Vagina (tissue), 2 donors: Measurements from ENCODE around the gene PTOV1. TPM values are rescaled to one million over a fixed set of nuclear protein-coding genes. Genes with fewer than 3 reads are reported as not detected.
A peak's percentile ranks its signal among the peaks of the same experiment; 100 is the strongest.
"Not testable (repeated sequence)": the region's sequence is repeated elsewhere in the genome, so short reads cannot be mapped to it uniquely, and the experiment has no call there.

Experiments used
- DNase-seq, 2 donors: peaks; one replicate each; pipeline ENCODE4 v3.0.0-alpha.2; 2017; ENCODE audit errors: extremely low spot score in 2 of 2
- H3K27ac ChIP-seq: fragments of 200-600 bp; sonication (generic); one replicate; pipeline ENCODE4 v1.5.1; 2019
- H3K27me3 ChIP-seq: fragments of 200-600 bp; sonication (generic); one replicate; pipeline ENCODE4 v1.5.1; 2019
- H3K36me3 ChIP-seq, 2 donors: fragments of 200-600 bp; sonication (generic); one replicate each; pipeline ENCODE4 v1.5.1; 2017 to 2019
- H3K4me1 ChIP-seq: fragments of 200-600 bp; sonication (generic); one replicate; pipeline ENCODE4 v1.5.1; 2019
- H3K4me3 ChIP-seq, 2 donors: fragments of 200-600 bp; sonication (generic); 1 replicate in 1 of 2; 2 replicates in 1 of 2; pipeline ENCODE4 v1.5.1; 2016 to 2019
- H3K9me3 ChIP-seq: fragments of 200-600 bp; sonication (generic); one replicate; pipeline ENCODE4 v1.5.1; 2019
- POLR2A ChIP-seq, 2 donors: fragments of 450-650 bp; IDR thresholded peaks; one replicate each; pipeline ENCODE4 v1.6.1; 2017; ENCODE audit warnings: antibody characterized with exemption in 2 of 2, mild to moderate bottlenecking in 2 of 2, moderate library complexity in 2 of 2
- POLR2AphosphoS5 ChIP-seq, 2 donors: sonication (generic); formaldehyde crosslinking; IDR thresholded peaks; one replicate each; pipeline ENCODE4 v1.9.0; 2017; ENCODE audit warnings: antibody characterized with exemption in 2 of 2, mild to moderate bottlenecking in 2 of 2, low read depth in 1 of 2; ENCODE audit not compliant: insufficient read depth in 1 of 2
- intact Hi-C: fragments of 100-400 bp; cut with DNase I; formaldehyde crosslinking; loops from one replicate; pipeline ENCODE4 v1.15.1; 2023
- total RNA-seq: library from RNA; depleted of rRNA; stranded (reverse); fragments of >200 nt; gene quantifications from one replicate; pipeline ENCODE4 v1.2.3, GENCODE V29; 2016
- TF ChIP-seq, protein P1 (sequence below), 3 experiments: fragments of 450-650 bp in 2 of 3; fragments of 200-600 bp in 1 of 3; sonication (generic) in 1 of 3; IDR thresholded peaks; one replicate each; pipeline ENCODE4 v1.5.1; 2017 to 2019; ENCODE audit warnings: antibody characterized with exemption in 3 of 3, mild to moderate bottlenecking in 2 of 3, moderate library complexity in 2 of 3

The PTOV1 gene
- total RNA-seq, 1 donor from 2014 or later: 109 TPM

DNA sequence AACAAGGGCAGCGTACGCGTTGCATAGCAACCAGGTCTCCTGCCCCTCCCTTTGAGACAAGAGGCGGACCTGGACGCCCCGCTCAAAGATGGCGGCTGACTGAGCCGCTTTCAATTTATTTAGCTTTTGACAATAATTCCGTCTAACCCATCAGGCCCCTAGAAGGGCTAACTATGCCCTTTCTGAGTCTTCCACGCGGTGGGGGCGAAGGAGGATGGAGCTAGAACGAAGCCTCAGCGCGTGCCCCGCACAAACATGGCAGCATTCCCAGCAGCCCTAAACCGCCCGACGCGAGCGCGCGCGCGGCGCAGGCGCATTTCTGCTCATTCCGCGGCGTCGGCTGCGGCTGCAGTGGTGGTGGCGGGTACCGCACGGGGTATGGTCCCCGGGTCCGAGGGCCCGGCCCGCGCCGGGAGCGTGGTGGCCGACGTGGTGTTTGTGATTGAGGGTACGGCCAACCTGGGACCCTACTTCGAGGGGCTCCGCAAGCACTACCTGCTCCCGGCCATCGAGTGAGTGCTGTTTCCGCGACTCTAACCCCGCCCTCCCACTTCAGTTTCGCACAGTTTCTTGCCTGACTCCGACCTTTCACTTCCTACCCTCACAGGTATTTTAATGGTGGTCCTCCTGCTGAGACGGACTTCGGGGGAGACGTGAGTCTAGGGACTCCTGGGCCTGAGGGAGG lies 32.9 kb upstream of the PTOV1 start, which contains the start of gene MED25:
Gene MED25 (plus strand): TSS at position 326 of the 685 bp plus-strand sequence. CDS start 53 bp downstream, at position 379.
- peaks cover 28% of the 10 kb centered on the region for H3K4me1 ChIP-seq
- TF ChIP-seq POLR2A (IDR thresholded peaks at IDR 0.05): peak; percentile 9 to 51
- TF ChIP-seq, protein P1, sequence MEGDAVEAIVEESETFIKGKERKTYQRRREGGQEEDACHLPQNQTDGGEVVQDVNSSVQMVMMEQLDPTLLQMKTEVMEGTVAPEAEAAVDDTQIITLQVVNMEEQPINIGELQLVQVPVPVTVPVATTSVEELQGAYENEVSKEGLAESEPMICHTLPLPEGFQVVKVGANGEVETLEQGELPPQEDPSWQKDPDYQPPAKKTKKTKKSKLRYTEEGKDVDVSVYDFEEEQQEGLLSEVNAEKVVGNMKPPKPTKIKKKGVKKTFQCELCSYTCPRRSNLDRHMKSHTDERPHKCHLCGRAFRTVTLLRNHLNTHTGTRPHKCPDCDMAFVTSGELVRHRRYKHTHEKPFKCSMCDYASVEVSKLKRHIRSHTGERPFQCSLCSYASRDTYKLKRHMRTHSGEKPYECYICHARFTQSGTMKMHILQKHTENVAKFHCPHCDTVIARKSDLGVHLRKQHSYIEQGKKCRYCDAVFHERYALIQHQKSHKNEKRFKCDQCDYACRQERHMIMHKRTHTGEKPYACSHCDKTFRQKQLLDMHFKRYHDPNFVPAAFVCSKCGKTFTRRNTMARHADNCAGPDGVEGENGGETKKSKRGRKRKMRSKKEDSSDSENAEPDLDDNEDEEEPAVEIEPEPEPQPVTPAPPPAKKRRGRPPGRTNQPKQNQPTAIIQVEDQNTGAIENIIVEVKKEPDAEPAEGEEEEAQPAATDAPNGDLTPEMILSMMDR (IDR thresholded peaks at IDR 0.05): peak in 2 of 3 experiments; percentile 46 to 54
- peak; percentile 78 to 86 for TF ChIP-seq POLR2AphosphoS5 (IDR thresholded peaks at IDR 0.05; ENCODE audit: insufficient read depth in 1 of 2, low read depth in 1 of 2)
- peak within 1 kb of the TSS; percentile 87 for H3K27ac ChIP-seq
- no peaks in the 10 kb centered on the region for H3K27me3 ChIP-seq
- peaks cover 0 to 4% of the 10 kb centered on the region in 2 donors for H3K36me3 ChIP-seq
- H3K9me3 ChIP-seq: no peaks in the 10 kb centered on the region
- peak within 1 kb of the TSS; percentile 61 to 85 for H3K4me3 ChIP-seq
- intact Hi-C loops: loop anchor here (5.0 kb wide), 1 partner anchor 44 kb away; no protein-coding TSS in a partner anchor
- peak in 1 of 2 donors; percentile 92 for DNase-seq

DNA sequence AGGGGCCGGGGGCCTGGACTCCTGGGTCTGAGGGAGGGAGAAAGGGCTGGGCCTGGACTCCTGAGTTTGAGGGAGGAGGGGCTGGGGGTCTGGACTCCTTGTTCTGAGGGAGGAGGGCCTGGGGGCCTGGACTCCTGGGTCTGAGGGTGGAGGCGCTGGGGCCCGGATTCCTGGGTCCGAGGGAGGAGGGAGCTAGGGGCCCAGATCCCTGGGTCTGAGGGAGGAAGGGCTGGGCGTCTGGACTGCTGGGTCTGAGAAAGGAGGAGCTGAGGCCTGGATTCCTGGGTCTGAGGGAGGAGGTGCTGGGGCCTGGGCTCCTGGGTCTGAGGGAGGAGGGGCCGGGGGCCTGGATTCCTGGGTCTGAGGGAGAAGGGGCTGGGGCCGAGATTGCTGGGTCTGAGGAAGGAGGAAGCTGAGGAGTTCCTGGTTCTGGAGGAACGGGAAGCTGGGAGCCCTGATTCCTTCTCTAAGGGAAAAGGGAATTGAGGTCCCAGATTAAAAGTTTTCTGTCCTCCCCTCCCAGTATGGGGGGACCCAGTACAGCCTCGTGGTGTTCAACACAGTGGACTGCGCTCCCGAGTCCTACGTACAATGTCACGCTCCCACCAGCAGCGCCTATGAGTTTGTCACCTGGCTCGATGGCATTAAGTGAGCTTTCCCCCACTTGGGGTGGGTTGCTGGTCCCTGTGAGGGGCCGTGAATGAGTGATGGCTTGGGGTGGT lies 32.1 kb upstream of the PTOV1 start:
- no peak for DNase-seq
- H3K4me1 ChIP-seq: peaks cover 26% of the 10 kb centered on the region
- intact Hi-C loops: loop anchor here (5.0 kb wide), 1 partner anchor 43 kb away; no protein-coding TSS in a partner anchor

DNA sequence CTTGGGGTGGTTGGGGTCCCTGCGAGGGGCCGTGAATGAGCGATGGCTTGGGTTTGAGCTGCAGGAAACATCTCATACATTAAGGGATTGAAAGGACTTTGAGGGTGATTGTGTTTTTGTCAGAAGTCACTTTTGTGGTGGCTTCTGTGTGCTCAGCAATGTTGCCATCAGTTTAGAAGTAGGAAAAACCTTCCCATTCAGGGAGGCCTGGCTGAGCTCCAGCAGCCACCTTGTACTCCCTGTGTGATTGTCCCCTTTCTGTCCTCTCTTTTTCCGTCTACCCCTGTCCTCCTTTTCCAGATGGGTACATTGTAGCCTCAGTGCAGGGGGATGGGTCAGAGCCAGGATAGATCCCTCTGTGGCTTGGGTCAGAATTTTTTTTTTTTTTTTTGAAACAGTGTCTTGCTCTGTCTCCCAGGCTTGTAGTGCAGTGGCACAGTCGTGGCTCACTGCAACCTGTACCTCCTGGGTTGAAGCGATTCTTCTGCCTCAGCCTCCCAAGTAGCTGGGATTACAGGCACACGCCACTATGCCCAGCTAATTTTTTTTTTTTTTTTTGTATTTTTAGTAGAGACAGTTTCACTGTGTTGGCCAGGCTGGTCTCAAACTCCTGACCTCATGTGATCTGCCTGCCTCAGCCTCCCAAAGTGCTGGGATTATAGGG lies 31.4 kb upstream of the PTOV1 start:
- peak overlapping the region; percentile 61 to 85 for H3K4me3 ChIP-seq
- H3K27ac ChIP-seq: not testable (repeated sequence)
- intact Hi-C loops: loop anchor here (5.0 kb wide), 1 partner anchor 43 kb away; no protein-coding TSS in a partner anchor

More for the DNA sequence above, 32.1 kb upstream of the PTOV1 start:
- Histone ChIP-seq H3K9me3 (no peaks in the 10 kb centered on the region), H3K36me3 (peaks cover 0 to 8% of the 10 kb centered on the region in 2 donors), H3K4me3 (peak overlapping the region; percentile 61 to 85), H3K27me3 (no peaks in the 10 kb centered on the region), H3K27ac (peak overlapping the region; percentile 87)
- TF ChIP-seq POLR2A (IDR thresholded peaks at IDR 0.05) (no peak), POLR2AphosphoS5 (IDR thresholded peaks at IDR 0.05; ENCODE audit: insufficient read depth in 1 of 2, low read depth in 1 of 2) (no peak)
- TF ChIP-seq, protein P1 (IDR thresholded peaks at IDR 0.05): no peak

DNA sequence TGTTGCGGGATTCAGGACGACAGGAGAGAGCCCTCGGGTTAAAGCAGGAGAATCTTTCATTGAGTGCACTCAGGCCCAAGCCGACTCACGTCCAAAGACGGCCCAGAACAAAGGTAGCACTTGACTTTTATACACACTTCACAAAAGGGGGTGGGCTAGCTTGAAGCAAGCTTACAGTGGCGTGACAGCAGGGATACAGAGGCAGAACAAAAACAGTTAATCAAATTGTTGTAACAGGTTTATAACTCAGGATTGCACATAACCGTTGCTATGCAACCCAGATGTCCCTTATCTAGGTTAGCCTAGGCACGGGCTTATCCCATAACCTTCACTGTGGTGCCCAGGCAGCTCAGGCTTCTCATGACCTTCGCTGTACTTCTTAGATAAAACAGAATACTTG lies 30.8 kb upstream of the PTOV1 start:
- H3K9me3 ChIP-seq: no peaks in the 10 kb centered on the region
- no peak for TF ChIP-seq POLR2AphosphoS5 (IDR thresholded peaks at IDR 0.05; ENCODE audit: insufficient read depth in 1 of 2, low read depth in 1 of 2)
- no peaks in the 10 kb centered on the region for H3K27me3 ChIP-seq
- H3K36me3 ChIP-seq: peaks cover 0 to 8% of the 10 kb centered on the region in 2 donors
- no peak overlapping the region for H3K27ac ChIP-seq
- H3K4me3 ChIP-seq: no peak overlapping the region
- intact Hi-C loops: no loop called here
- H3K4me1 ChIP-seq: peaks cover 21% of the 10 kb centered on the region
- DNase-seq: no peak

More for the DNA sequence above, 31.4 kb upstream of the PTOV1 start:
- H3K27me3 ChIP-seq, H3K36me3 ChIP-seq, DNase-seq, H3K9me3 ChIP-seq: not testable (repeated sequence)
- H3K4me1 ChIP-seq: peaks cover 21% of the 10 kb centered on the region

DNA sequence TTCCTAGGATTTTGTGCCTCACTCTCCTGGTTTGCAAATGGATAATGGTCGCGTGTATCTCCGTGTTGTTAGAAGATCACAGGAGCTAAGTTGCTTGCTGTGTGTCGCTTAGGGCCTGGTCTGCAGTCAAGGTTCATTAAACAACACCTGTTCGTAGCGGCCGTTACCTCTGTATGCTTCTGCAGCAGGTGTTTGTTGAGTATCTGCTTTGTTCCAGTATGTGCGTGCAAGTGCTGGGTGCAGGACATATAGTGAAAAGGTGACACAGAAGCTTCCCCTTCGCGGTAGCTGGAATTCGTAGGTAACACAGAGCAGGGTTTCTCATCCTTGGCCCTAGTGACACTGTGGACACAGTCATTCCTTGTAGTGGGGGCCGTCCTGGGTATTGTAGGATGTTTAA lies 27.5 kb upstream of the PTOV1 start:
- Histone ChIP-seq H3K36me3 (peaks cover 0 to 11% of the 10 kb centered on the region in 2 donors), H3K27ac (no peak overlapping the region), H3K4me3 (no peak overlapping the region), H3K9me3 (no peaks in the 10 kb centered on the region), H3K4me1 (peaks cover 15% of the 10 kb centered on the region), H3K27me3 (no peaks in the 10 kb centered on the region)
- DNase-seq: no peak
- intact Hi-C loops: no loop called here
- TF ChIP-seq POLR2AphosphoS5 (IDR thresholded peaks at IDR 0.05; ENCODE audit: insufficient read depth in 1 of 2, low read depth in 1 of 2) (no peak), POLR2A (IDR thresholded peaks at IDR 0.05) (no peak)
- TF ChIP-seq, protein P1 (IDR thresholded peaks at IDR 0.05): no peak
